Measurements from ENCODE around the gene TMEM45A. TPM values are rescaled to one million over a fixed set of nuclear protein-coding genes. Genes with fewer than 3 reads are reported as not detected.

Gene TMEM45A
- total and polyA plus RNA-seq, 2 donors (not counting 3 experiments of a cell fraction or from before 2014, with no cell fraction given) = 5.6 to 8.6 TPM

GRCh38 chr3:100516232-100516631 is 23.8 kb downstream of the TMEM45A start:
- no peak overlapping the region for H3K27ac ChIP-seq (ENCODE audit: insufficient read depth, low read depth, low read length)
- no peaks in the 10 kb centered on the region for H3K79me2 ChIP-seq (ENCODE audit: control insufficient read depth, insufficient read depth, low read length)
- no peak for TF ChIP-seq POLR2A (IDR thresholded peaks at IDR 0.05; ENCODE audit: low read depth, low read length)
- no peak for TF ChIP-seq MYC (IDR thresholded peaks at IDR 0.05; ENCODE audit: low read depth, low read length)
- TF ChIP-seq POLR2AphosphoS5 (IDR thresholded peaks at IDR 0.05; ENCODE audit: insufficient read depth, low read depth, low read length) = no peak
- TF ChIP-seq MAX (IDR thresholded peaks at IDR 0.05; ENCODE audit: insufficient read depth, insufficient read length) = no peak
- H3K4me2 ChIP-seq (ENCODE audit: insufficient read depth, low read length) = no peak overlapping the region
- no TSS peak for BruUV-seq (replicated peaks)
- H4K20me1 ChIP-seq (replicated peaks; ENCODE audit: control insufficient read depth, extremely low read depth, insufficient read depth, low read length) = no peaks in the 10 kb centered on the region
- no peak overlapping the region for H3K9ac ChIP-seq (replicated peaks; ENCODE audit: extremely low read depth, insufficient read depth, low read length)
- FAIRE-seq = no peak
- no peaks in the 10 kb centered on the region for H3K9me1 ChIP-seq (replicated peaks; ENCODE audit: control insufficient read depth, extremely low read depth, insufficient read depth, low read length)
- POLR2A ChIA-PET = no interaction called here
- no peak overlapping the region for H2AFZ ChIP-seq (ENCODE audit: low read depth, low read length)
- H3K36me3 ChIP-seq (ENCODE audit: control insufficient read depth in 2 of 2, extremely low read depth in 1 of 2, insufficient read depth in 2 of 2, low read length in 2 of 2) = no peaks in the 10 kb centered on the region
- no peaks in the 10 kb centered on the region for H3K4me1 ChIP-seq (ENCODE audit: control insufficient read depth, extremely low read depth, insufficient read depth, low read length)
- no peak for DNase-seq (ENCODE audit: low read depth, low spot score)
- H3K9me3 ChIP-seq (replicated peaks; ENCODE audit: control insufficient read depth, insufficient read depth, low read length) = no peaks in the 10 kb centered on the region
- no peak overlapping the region for H3K4me3 ChIP-seq (replicated peaks in 1 of 3; ENCODE audit: insufficient read depth in 1 of 3, low read depth in 1 of 3, low read length in 3 of 3)
- intact Hi-C loops (cut with micrococcal nuclease) = no loop called here
- H3K27me3 ChIP-seq (ENCODE audit: control insufficient read depth in 2 of 2, insufficient read depth in 2 of 2, low read length in 2 of 2) = no peaks in the 10 kb centered on the region
- dilution Hi-C loops (cut with MboI; ENCODE audit: extremely low pct_ligation_motif_present, low sequenced_read_pairs) = no loop called here
- CTCF ChIA-PET = interaction anchor here (1.2 kb wide), 1 partner anchor 53 kb away, joined by 4 read pairs; no protein-coding TSS in a partner anchor

GRCh38 chr3:100516838-100517237 is 24.4 kb downstream of the TMEM45A start:
- H3K27ac ChIP-seq (ENCODE audit: insufficient read depth, low read depth, low read length) = no peak overlapping the region
- TF ChIP-seq JUN (IDR thresholded peaks at IDR 0.05; ENCODE audit: borderline replicate concordance, insufficient read depth, insufficient read length, low read depth) (no peak), EZH2 (IDR thresholded peaks at IDR 0.05; ENCODE audit: borderline replicate concordance, low read depth, low read length, severe bottlenecking) (no peak), GATA2 (IDR thresholded peaks at IDR 0.05; ENCODE audit: insufficient read depth, insufficient read length, low read depth, low read length) (no peak), CTCF (IDR thresholded peaks at IDR 0.05; ENCODE audit: extremely low read depth in 1 of 2, insufficient read depth in 1 of 2, low read depth in 1 of 2, low read length in 2 of 2) (no peak), POLR2AphosphoS5 (IDR thresholded peaks at IDR 0.05; ENCODE audit: insufficient read depth, low read depth, low read length) (no peak), MAX (IDR thresholded peaks at IDR 0.05; ENCODE audit: insufficient read depth, insufficient read length) (no peak), MYC (IDR thresholded peaks at IDR 0.05; ENCODE audit: low read depth, low read length) (no peak), POLR2A (IDR thresholded peaks at IDR 0.05; ENCODE audit: low read depth, low read length) (no peak), FOS (IDR thresholded peaks at IDR 0.05; ENCODE audit: borderline replicate concordance, insufficient read depth, low read length) (no peak)
- no peak overlapping the region for H3K4me3 ChIP-seq (replicated peaks in 1 of 3; ENCODE audit: insufficient read depth in 1 of 3, low read depth in 1 of 3, low read length in 3 of 3)
- POLR2A ChIA-PET = no interaction called here
- intact Hi-C loops (cut with micrococcal nuclease) = no loop called here
- H3K9ac ChIP-seq (replicated peaks; ENCODE audit: extremely low read depth, insufficient read depth, low read length) = no peak overlapping the region
- CTCF ChIA-PET = no interaction called here
- BruUV-seq (replicated peaks) = no TSS peak
- no peaks in the 10 kb centered on the region for H3K79me2 ChIP-seq (ENCODE audit: control insufficient read depth, insufficient read depth, low read length)
- FAIRE-seq = no peak
- H4K20me1 ChIP-seq (replicated peaks; ENCODE audit: control insufficient read depth, extremely low read depth, insufficient read depth, low read length) = no peaks in the 10 kb centered on the region
- H3K36me3 ChIP-seq (ENCODE audit: control insufficient read depth in 2 of 2, extremely low read depth in 1 of 2, insufficient read depth in 2 of 2, low read length in 2 of 2) = no peaks in the 10 kb centered on the region
- no peak overlapping the region for H3K4me2 ChIP-seq (ENCODE audit: insufficient read depth, low read length)
- H3K9me1 ChIP-seq (replicated peaks; ENCODE audit: control insufficient read depth, extremely low read depth, insufficient read depth, low read length) = no peaks in the 10 kb centered on the region
- H2AFZ ChIP-seq (ENCODE audit: low read depth, low read length) = no peak overlapping the region
- no peak for DNase-seq (ENCODE audit: low read depth, low spot score)
- H3K27me3 ChIP-seq (ENCODE audit: control insufficient read depth in 2 of 2, insufficient read depth in 2 of 2, low read length in 2 of 2) = no peaks in the 10 kb centered on the region
- no peaks in the 10 kb centered on the region for H3K9me3 ChIP-seq (replicated peaks; ENCODE audit: control insufficient read depth, insufficient read depth, low read length)
- no peaks in the 10 kb centered on the region for H3K4me1 ChIP-seq (ENCODE audit: control insufficient read depth, extremely low read depth, insufficient read depth, low read length)
- dilution Hi-C loops (cut with MboI; ENCODE audit: extremely low pct_ligation_motif_present, low sequenced_read_pairs) = no loop called here
